K562 (cell line): ENCODE measurements around the gene PTPRB. TPM values are rescaled to one million over a fixed set of nuclear protein-coding genes. Genes with fewer than 3 reads are reported as not detected.

Source experiments
- ARNT ChIP-seq, 2 experiments: fragments of 450-650 bp; IDR thresholded peaks; 2 replicates each; pipeline ENCODE4 v1.6.1; 2016; ENCODE audit warnings: mild to moderate bottlenecking in 1 of 2
- ELF1 ChIP-seq: fragments of 200-800 bp; sonication (Bioruptor generic); IDR thresholded peaks from 2 replicates; pipeline ENCODE4 v1.6.1; 2016; ENCODE audit warnings: missing genetic modification characterization, missing compliant biosample characterization
- ELF4 ChIP-seq: fragments of 450-650 bp; formaldehyde crosslinking; IDR thresholded peaks from 2 replicates; pipeline ENCODE4 v1.4.0; 2022; ENCODE audit warnings: missing genetic modification characterization
- ETV6 ChIP-seq, 3 experiments: fragments of 150-350 bp in 1 of 3; sonication (generic) in 1 of 3; formaldehyde crosslinking in 1 of 3; IDR thresholded peaks; 2 replicates each; pipeline versions ENCODE4 v1.6.1 to v1.8.0; 2014 to 2022; ENCODE audit warnings: borderline replicate concordance in 2 of 3, low read depth in 2 of 3, antibody characterized with exemption in 1 of 3, low read length in 1 of 3, mild to moderate bottlenecking in 1 of 3, missing genetic modification reagents in 1 of 3
- FOXK2 ChIP-seq, 2 experiments: fragments of 450-650 bp; IDR thresholded peaks in 1 of 2; conservative IDR thresholded peaks in 1 of 2; 2 replicates each; pipeline ENCODE4 v1.6.1; 2016; ENCODE audit warnings: low read depth in 2 of 2, mild to moderate bottlenecking in 1 of 2
- HCFC1 ChIP-seq: IDR thresholded peaks from 2 replicates; pipeline ENCODE4 v1.6.1; 2012; ENCODE audit warnings: low read depth, low read length, improper control_type of control experiment
- NR2F6 ChIP-seq: fragments of 450-650 bp; formaldehyde crosslinking; IDR thresholded peaks from 2 replicates; pipeline ENCODE4 v1.4.0; 2020; ENCODE audit warnings: mild to moderate bottlenecking
- RBM14 ChIP-seq: fragments of 200-400 bp; formaldehyde crosslinking; IDR thresholded peaks from 2 replicates; pipeline ENCODE4 v1.6.1; 2018; ENCODE audit warnings: low read depth, mild to moderate bottlenecking, low read length, moderate library complexity, borderline replicate concordance; ENCODE audit not compliant: insufficient read depth
- SNAPC5 ChIP-seq: fragments of 250-450 bp; sonication (Bioruptor Pico); IDR thresholded peaks from 2 replicates; pipeline ENCODE4 v1.8.0; 2021; ENCODE audit warnings: moderate library complexity, mild to moderate bottlenecking, inconsistent platforms
- SPI1 ChIP-seq: IDR thresholded peaks from 2 replicates; pipeline ENCODE4 v1.6.1; 2011; ENCODE audit warnings: low read depth, low read length, control low read depth, borderline replicate concordance
- SRF ChIP-seq, 2 experiments: fragments of 250-450, 450-650 bp in 1 of 2; sonication (Bioruptor Pico) in 1 of 2; sonication (generic) in 1 of 2; formaldehyde crosslinking; IDR thresholded peaks; 2 replicates each; pipeline versions ENCODE4 v1.5.0 to v1.5.1; 2020 to 2022; ENCODE audit warnings: mild to moderate bottlenecking in 1 of 2, missing genetic modification reagents in 1 of 2
- ZHX1 ChIP-seq: fragments of 150-350 bp; conservative IDR thresholded peaks from 2 replicates; pipeline ENCODE4 v1.6.1; 2014; ENCODE audit warnings: low read length
- ZNF282 ChIP-seq: sonication (generic); formaldehyde crosslinking; IDR thresholded peaks from 2 replicates; pipeline ENCODE4 v1.8.1; 2023; ENCODE audit warnings: missing genetic modification reagents
- ZNF699 ChIP-seq: fragments of 250-450 bp; sonication (Bioruptor Pico); IDR thresholded peaks from 2 replicates; pipeline ENCODE4 v1.8.0; 2021; ENCODE audit warnings: mild to moderate bottlenecking, moderate library complexity; ENCODE audit not compliant: insufficient replicate concordance
- ZNF830 ChIP-seq: fragments of 250-450 bp; sonication (Bioruptor Pico); IDR thresholded peaks from 2 replicates; pipeline ENCODE4 v1.5.0; 2021; ENCODE audit warnings: mild to moderate bottlenecking
- polyA plus RNA-seq, 8 experiments: library from polyadenylated mRNA; depleted of rRNA in 4 of 8; stranded (reverse) in 5 of 8; unstranded in 3 of 8; fragments of >200 nt; fragmentation: Nextera tagmentation in 2 of 8; fragmentation: Illumina TruSeq in 1 of 8; extraction: Ambion mirVana in 2 of 8; extraction: Trizol in 1 of 8; gene quantifications; 2 replicates each; pipeline versions ENCODE4 v1.2.1 to v1.2.3, GENCODE V29; 2011 to 2014; ENCODE audit warnings: inconsistent platforms in 1 of 8, missing spikeins in 1 of 8
- total RNA-seq, 7 experiments: library from RNA; depleted of rRNA in 6 of 7; stranded (reverse); fragments of >200 nt in 6 of 7; fragmentation: Illumina TruSeq in 2 of 7; extraction: Trizol in 2 of 7; gene quantifications; 2 replicates each; pipeline versions ENCODE4 v1.2.1 to v1.2.3, GENCODE V29; 2011 to 2021; ENCODE audit warnings: low replicate concordance in 1 of 7
- TF ChIP-seq, protein P1 (sequence below): fragments of 250-450 bp; sonication (Bioruptor Pico); IDR thresholded peaks from 2 replicates; pipeline ENCODE4 v1.5.0; 2021
- TF ChIP-seq, protein P2 (sequence below): fragments of 450-650 bp; conservative IDR thresholded peaks from 2 replicates; pipeline ENCODE4 v1.6.1; 2016; ENCODE audit warnings: missing genetic modification characterization, low read depth, mild to moderate bottlenecking, missing compliant biosample characterization, moderate library complexity
- TF ChIP-seq, protein P3 (sequence below), 2 experiments: fragments of 450-650 bp; IDR thresholded peaks; 2 replicates each; pipeline ENCODE4 v1.6.1; 2018; ENCODE audit warnings: mild to moderate bottlenecking in 2 of 2, low read depth in 1 of 2; ENCODE audit not compliant: partially characterized antibody in 2 of 2

PTPRB gene
- total and polyA plus RNA-seq, 9 of the 15 experiments (the other 6 are each of a cell fraction or from before 2014, with no cell fraction given) = 0.46 to 5.9 (median 3.1) TPM

GRCh38 chr12:70660620-70661219, 23.5 kb upstream of the PTPRB start (continued):
- TF ChIP-seq, protein P1, sequence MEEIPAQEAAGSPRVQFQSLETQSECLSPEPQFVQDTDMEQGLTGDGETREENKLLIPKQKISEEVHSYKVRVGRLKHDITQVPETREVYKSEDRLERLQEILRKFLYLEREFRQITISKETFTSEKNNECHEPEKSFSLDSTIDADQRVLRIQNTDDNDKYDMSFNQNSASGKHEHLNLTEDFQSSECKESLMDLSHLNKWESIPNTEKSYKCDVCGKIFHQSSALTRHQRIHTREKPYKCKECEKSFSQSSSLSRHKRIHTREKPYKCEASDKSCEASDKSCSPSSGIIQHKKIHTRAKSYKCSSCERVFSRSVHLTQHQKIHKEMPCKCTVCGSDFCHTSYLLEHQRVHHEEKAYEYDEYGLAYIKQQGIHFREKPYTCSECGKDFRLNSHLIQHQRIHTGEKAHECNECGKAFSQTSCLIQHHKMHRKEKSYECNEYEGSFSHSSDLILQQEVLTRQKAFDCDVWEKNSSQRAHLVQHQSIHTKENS = no peak
- TF ChIP-seq ELF4 (CRISPR knock-in tag) (no peak), RBM14 (no peak), FOXK2 (conservative IDR thresholded peaks at IDR 0.05 in 1 of 2, IDR thresholded peaks at IDR 0.05 in 1 of 2; ENCODE audit: low read depth in 2 of 2) (peak; percentile 91 to 96), ARNT (IDR thresholded peaks at IDR 0.05) (no peak), NR2F6 (CRISPR knock-in tag) (no peak), ZNF699 (CRISPR knock-in tag) (no peak), ZHX1 (no peak), ETV6 (IDR thresholded peaks at IDR 0.05; ENCODE audit: borderline replicate concordance in 1 of 2, low read depth in 2 of 2, low read length in 1 of 2) (no peak), ETV6 (CRISPR knock-in tag; IDR thresholded peaks at IDR 0.05; ENCODE audit: borderline replicate concordance) (no peak), ZNF830 (CRISPR knock-in tag) (no peak), ZNF282 (no peak), SRF (CRISPR knock-in tag; IDR thresholded peaks at IDR 0.05) (no peak), SNAPC5 (CRISPR knock-in tag) (no peak), ELF1 (tag) (no peak), HCFC1 (no peak), SPI1 (no peak)
- TF ChIP-seq, protein P2, sequence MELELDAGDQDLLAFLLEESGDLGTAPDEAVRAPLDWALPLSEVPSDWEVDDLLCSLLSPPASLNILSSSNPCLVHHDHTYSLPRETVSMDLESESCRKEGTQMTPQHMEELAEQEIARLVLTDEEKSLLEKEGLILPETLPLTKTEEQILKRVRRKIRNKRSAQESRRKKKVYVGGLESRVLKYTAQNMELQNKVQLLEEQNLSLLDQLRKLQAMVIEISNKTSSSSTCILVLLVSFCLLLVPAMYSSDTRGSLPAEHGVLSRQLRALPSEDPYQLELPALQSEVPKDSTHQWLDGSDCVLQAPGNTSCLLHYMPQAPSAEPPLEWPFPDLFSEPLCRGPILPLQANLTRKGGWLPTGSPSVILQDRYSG (tag) = peak; percentile 71
- TF ChIP-seq, protein P3, sequence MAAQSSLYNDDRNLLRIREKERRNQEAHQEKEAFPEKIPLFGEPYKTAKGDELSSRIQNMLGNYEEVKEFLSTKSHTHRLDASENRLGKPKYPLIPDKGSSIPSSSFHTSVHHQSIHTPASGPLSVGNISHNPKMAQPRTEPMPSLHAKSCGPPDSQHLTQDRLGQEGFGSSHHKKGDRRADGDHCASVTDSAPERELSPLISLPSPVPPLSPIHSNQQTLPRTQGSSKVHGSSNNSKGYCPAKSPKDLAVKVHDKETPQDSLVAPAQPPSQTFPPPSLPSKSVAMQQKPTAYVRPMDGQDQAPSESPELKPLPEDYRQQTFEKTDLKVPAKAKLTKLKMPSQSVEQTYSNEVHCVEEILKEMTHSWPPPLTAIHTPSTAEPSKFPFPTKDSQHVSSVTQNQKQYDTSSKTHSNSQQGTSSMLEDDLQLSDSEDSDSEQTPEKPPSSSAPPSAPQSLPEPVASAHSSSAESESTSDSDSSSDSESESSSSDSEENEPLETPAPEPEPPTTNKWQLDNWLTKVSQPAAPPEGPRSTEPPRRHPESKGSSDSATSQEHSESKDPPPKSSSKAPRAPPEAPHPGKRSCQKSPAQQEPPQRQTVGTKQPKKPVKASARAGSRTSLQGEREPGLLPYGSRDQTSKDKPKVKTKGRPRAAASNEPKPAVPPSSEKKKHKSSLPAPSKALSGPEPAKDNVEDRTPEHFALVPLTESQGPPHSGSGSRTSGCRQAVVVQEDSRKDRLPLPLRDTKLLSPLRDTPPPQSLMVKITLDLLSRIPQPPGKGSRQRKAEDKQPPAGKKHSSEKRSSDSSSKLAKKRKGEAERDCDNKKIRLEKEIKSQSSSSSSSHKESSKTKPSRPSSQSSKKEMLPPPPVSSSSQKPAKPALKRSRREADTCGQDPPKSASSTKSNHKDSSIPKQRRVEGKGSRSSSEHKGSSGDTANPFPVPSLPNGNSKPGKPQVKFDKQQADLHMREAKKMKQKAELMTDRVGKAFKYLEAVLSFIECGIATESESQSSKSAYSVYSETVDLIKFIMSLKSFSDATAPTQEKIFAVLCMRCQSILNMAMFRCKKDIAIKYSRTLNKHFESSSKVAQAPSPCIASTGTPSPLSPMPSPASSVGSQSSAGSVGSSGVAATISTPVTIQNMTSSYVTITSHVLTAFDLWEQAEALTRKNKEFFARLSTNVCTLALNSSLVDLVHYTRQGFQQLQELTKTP (IDR thresholded peaks at IDR 0.05; ENCODE audit: low read depth in 1 of 2, partially characterized antibody in 2 of 2) = peak in 1 of 2 experiments; percentile 62
